K562 (cell line): Measurements from ENCODE around the gene CNDP1. TPM values are rescaled to one million over a fixed set of nuclear protein-coding genes. Genes with fewer than 3 reads are reported as not detected.

ENCODE experiments used
- ATAC-seq: fragments of 200-7000 bp; cut with Tn5 transposase; 3 replicates; pipeline ENCODE4 v1.9.1; 2020; ENCODE audit warnings: moderate library complexity
- BruUV-seq: library from RNA; stranded (reverse); fragments of 400-500 nt; replicated peaks from 2 replicates; lab custom pipeline; 2021; lab: Mats Ljungman, UMichigan
- CTCF ChIA-PET: fragments of 300-600 bp; formaldehyde crosslinking; extraction: SDS; loops from one replicate; lab custom pipeline; 2021; ENCODE audit warnings: low intra/inter-chr PET ratio; lab: Yijun Ruan, JAX
- POLR2A ChIA-PET: fragments of 300-600, 350-650 bp; sonication (Branson Sonifier 250); formaldehyde crosslinking; extraction: SDS; loops from one replicate; lab custom pipeline; 2021; ENCODE audit warnings: antibody characterized with exemption, inconsistent platforms; lab: Yijun Ruan, JAX
- DNase-seq, 4 experiments: peaks; one replicate each; pipeline versions ENCODE4 v3.0.0 to v3.0.0-alpha.2; 2011 to 2018; ENCODE audit warnings: low spot score in 3 of 4, mixed read lengths in 3 of 4; ENCODE audit errors: extremely low read depth in 1 of 4
- FAIRE-seq: peaks from 2 replicates; lab custom pipeline; 2011; peaks lifted over from hg19 to GRCh38; lab: Jason Lieb, UNC
- H2AFZ ChIP-seq: 2 replicates; pipeline ENCODE4 v1.6.0; 2011; ENCODE audit warnings: low read depth, low read length, control low read depth, inconsistent platforms
- H3K27ac ChIP-seq: fragments of 200-600 bp; 3 replicates; pipeline ENCODE4 v1.8.0; 2011; ENCODE audit warnings: low read depth, mild to moderate bottlenecking, control low read depth, inconsistent platforms, low read length, moderate library complexity, mixed read lengths; ENCODE audit errors: extremely low read depth
- H3K27me3 ChIP-seq, 2 experiments: fragments of 300-600 bp in 1 of 2; 2 replicates in 1 of 2; 3 replicates in 1 of 2; pipeline versions ENCODE4 v1.6.0 to v1.8.0; 2011; ENCODE audit warnings: inconsistent platforms in 2 of 2, low read length in 2 of 2, mild to moderate bottlenecking in 1 of 2, mixed read lengths in 1 of 2, moderate library complexity in 1 of 2; ENCODE audit not compliant: control insufficient read depth in 2 of 2, insufficient read depth in 2 of 2
- H3K36me3 ChIP-seq: fragments of 300-600 bp; 3 replicates; pipeline ENCODE4 v1.8.0; 2011; ENCODE audit warnings: mild to moderate bottlenecking, low read length, inconsistent platforms; ENCODE audit not compliant: control insufficient read depth, insufficient read depth
- H3K4me1 ChIP-seq, 2 experiments: fragments of 200-600 bp in 1 of 2; replicated peaks in 1 of 2; 2 replicates in 1 of 2; 3 replicates in 1 of 2; pipeline versions ENCODE4 v1.5.1 to v1.8.0; 2011; ENCODE audit warnings: inconsistent platforms in 2 of 2, low read length in 2 of 2, mild to moderate bottlenecking in 1 of 2, mixed read lengths in 1 of 2, moderate library complexity in 1 of 2; ENCODE audit not compliant: control insufficient read depth in 2 of 2, insufficient read depth in 2 of 2
- H3K4me2 ChIP-seq: 2 replicates; pipeline ENCODE4 v1.6.1; 2011; ENCODE audit warnings: low read length, control low read depth, inconsistent platforms, mixed read lengths; ENCODE audit not compliant: insufficient read depth
- H3K4me3 ChIP-seq: fragments of 200-600 bp; sonication (generic), shearing (Covaris generic); 2 replicates; pipeline ENCODE4 v1.5.1; 2016; ENCODE audit warnings: control low read depth, inconsistent platforms
- H3K79me2 ChIP-seq: fragments of 200-600 bp; 3 replicates; pipeline ENCODE4 v1.8.0; 2011; ENCODE audit warnings: low read length, inconsistent platforms; ENCODE audit not compliant: control insufficient read depth, insufficient read depth
- H3K9ac ChIP-seq, 2 experiments: 2 replicates each; pipeline versions ENCODE4 v1.6.0 to v1.6.1; 2011; ENCODE audit warnings: low read depth in 2 of 2, low read length in 2 of 2, control low read depth in 1 of 2, inconsistent platforms in 1 of 2, mild to moderate bottlenecking in 1 of 2, mixed read lengths in 1 of 2; ENCODE audit not compliant: insufficient read depth in 1 of 2
- H3K9me1 ChIP-seq: one replicate; pipeline ENCODE4 v1.6.0; 2011; ENCODE audit warnings: inconsistent platforms, mild to moderate bottlenecking, low read length, moderate library complexity; ENCODE audit not compliant: control insufficient read depth, insufficient read depth
- H3K9me3 ChIP-seq: replicated peaks from 2 replicates; pipeline ENCODE4 v1.5.1; 2011; ENCODE audit warnings: low read depth, low read length, inconsistent platforms; ENCODE audit not compliant: control insufficient read depth, insufficient read depth
- H4K20me1 ChIP-seq: replicated peaks from 2 replicates; pipeline ENCODE4 v1.6.1; 2011; ENCODE audit warnings: low read length, inconsistent platforms, mixed read lengths; ENCODE audit not compliant: control insufficient read depth, insufficient read depth
- NR2C1 ChIP-seq, 2 experiments: fragments of 450-650 bp; IDR thresholded peaks; 2 replicates each; pipeline ENCODE4 v1.6.1; 2017; ENCODE audit warnings: mild to moderate bottlenecking in 2 of 2, antibody characterized with exemption in 1 of 2, inconsistent platforms in 1 of 2, missing compliant biosample characterization in 1 of 2, missing genetic modification characterization in 1 of 2
- SNIP1 ChIP-seq: fragments of 450-650 bp; IDR thresholded peaks from 2 replicates; pipeline ENCODE4 v1.7.1; 2017; ENCODE audit warnings: low read depth, mild to moderate bottlenecking
- TEAD2 ChIP-seq: fragments of 450-650 bp; IDR thresholded peaks from 2 replicates; pipeline ENCODE4 v1.6.1; 2016; ENCODE audit warnings: missing genetic modification characterization, control low read depth, missing compliant biosample characterization
- ZNF589 ChIP-seq: fragments of 200-800 bp; sonication (Bioruptor generic); IDR thresholded peaks from 2 replicates; pipeline ENCODE4 v1.6.1; 2016; ENCODE audit warnings: low read depth, missing genetic modification characterization, missing compliant biosample characterization
- ZNF696 ChIP-seq: fragments of 250-450 bp; sonication (Bioruptor Pico); conservative IDR thresholded peaks from 2 replicates; pipeline ENCODE4 v1.4.0; 2020; ENCODE audit warnings: mild to moderate bottlenecking, moderate library complexity
- WGBS: fragments of 100-300 bp; shearing (Covaris generic); methylation state at CpG from one replicate; pipeline ENCODE4 v1.1.6; 2016; ENCODE audit warnings: low coverage, mixed read lengths; ENCODE audit not compliant: insufficient coverage; ENCODE audit errors: missing lambda C conversion rate; 5-methylcytosine and 5-hydroxymethylcytosine counted together
- in situ Hi-C: fragments of 300-500 bp; cut with MboI; formaldehyde crosslinking; loops from 4 replicates; pipeline ENCODE4 v1.15.0; 2018; ENCODE audit warnings: inconsistent platforms, mixed read lengths
- intact Hi-C: fragments of 100-400 bp; cut with micrococcal nuclease; formaldehyde crosslinking; loops from 2 replicates; pipeline ENCODE4 v1.14.2; 2022
- polyA plus RNA-seq, 8 experiments: library from polyadenylated mRNA; depleted of rRNA in 4 of 8; stranded (reverse) in 5 of 8; unstranded in 3 of 8; fragments of >200 nt; fragmentation: Nextera tagmentation in 2 of 8; fragmentation: Illumina TruSeq in 1 of 8; extraction: Ambion mirVana in 2 of 8; extraction: Trizol in 1 of 8; gene quantifications; 2 replicates each; pipeline versions ENCODE4 v1.2.1 to v1.2.3, GENCODE V29; 2011 to 2014; ENCODE audit warnings: inconsistent platforms in 1 of 8, missing spikeins in 1 of 8
- total RNA-seq, 7 experiments: library from RNA; depleted of rRNA in 6 of 7; stranded (reverse); fragments of >200 nt in 6 of 7; fragmentation: Illumina TruSeq in 2 of 7; extraction: Trizol in 2 of 7; gene quantifications; 2 replicates each; pipeline versions ENCODE4 v1.2.1 to v1.2.3, GENCODE V29; 2011 to 2021; ENCODE audit warnings: low replicate concordance in 1 of 7
- TF ChIP-seq, protein P1 (sequence below): sonication (generic); formaldehyde crosslinking; IDR thresholded peaks from 2 replicates; pipeline ENCODE4 v1.8.1; 2023; ENCODE audit warnings: mild to moderate bottlenecking, missing genetic modification reagents, moderate library complexity

CNDP1 gene
- total and polyA plus RNA-seq, 9 of the 15 experiments (the other 6 are each of a cell fraction or from before 2014, with no cell fraction given): not detected

DNA sequence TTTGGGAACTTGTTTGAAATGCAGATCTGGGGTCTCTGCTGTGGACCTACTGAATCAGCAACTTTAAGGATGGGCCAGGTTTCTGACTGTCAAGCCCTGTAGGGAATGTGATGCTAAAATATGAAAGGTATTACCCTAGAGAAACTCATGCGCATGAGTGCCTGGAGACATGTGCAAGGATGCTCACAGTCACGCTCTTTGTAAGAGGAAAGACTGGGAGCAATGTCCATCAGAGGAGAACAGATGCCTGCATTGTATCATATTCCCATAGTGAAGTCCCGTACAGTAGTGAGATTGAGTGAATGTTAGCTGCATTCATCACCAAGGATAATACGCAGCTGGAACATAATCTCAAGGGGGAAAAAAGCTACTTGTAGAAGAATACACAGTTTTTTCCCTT lies 77.5 kb downstream of the CNDP1 start:
- Histone ChIP-seq H3K4me1 (no peaks in the 10 kb centered on the region), H3K27me3 (no peaks in the 10 kb centered on the region), H3K9me3 (no peaks in the 10 kb centered on the region), H3K9me1 (no peaks in the 10 kb centered on the region), H3K79me2 (no peaks in the 10 kb centered on the region), H3K36me3 (no peaks in the 10 kb centered on the region), H3K4me2 (no peak overlapping the region), H3K27ac (no peak overlapping the region), H3K4me3 (no peak overlapping the region)
- intact Hi-C loops (no loop called here), in situ Hi-C loops (no loop called here)
- ATAC-seq (no peak), FAIRE-seq (no peak)
- 56% methylated on average over 4 of the region's 4 CpGs for WGBS
- BruUV-seq: no TSS peak
- CTCF ChIA-PET: no interaction called here
- TF ChIP-seq ZNF589 (CRISPR knock-in tag): no peak
- no peak for TF ChIP-seq TEAD2 (tag)
- TF ChIP-seq NR2C1 (IDR thresholded peaks at IDR 0.05): no peak
- no peak for TF ChIP-seq NR2C1 (tag; IDR thresholded peaks at IDR 0.05)
- TF ChIP-seq, protein P1, sequence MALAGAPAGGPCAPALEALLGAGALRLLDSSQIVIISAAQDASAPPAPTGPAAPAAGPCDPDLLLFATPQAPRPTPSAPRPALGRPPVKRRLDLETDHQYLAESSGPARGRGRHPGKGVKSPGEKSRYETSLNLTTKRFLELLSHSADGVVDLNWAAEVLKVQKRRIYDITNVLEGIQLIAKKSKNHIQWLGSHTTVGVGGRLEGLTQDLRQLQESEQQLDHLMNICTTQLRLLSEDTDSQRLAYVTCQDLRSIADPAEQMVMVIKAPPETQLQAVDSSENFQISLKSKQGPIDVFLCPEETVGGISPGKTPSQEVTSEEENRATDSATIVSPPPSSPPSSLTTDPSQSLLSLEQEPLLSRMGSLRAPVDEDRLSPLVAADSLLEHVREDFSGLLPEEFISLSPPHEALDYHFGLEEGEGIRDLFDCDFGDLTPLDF (CRISPR knock-in tag): no peak
- TF ChIP-seq, all 486 proteins: peak for 0
- Histone ChIP-seq H2AFZ (no peak overlapping the region), H3K9ac (no peak overlapping the region), H4K20me1 (no peaks in the 10 kb centered on the region)
- no peak for DNase-seq
- POLR2A ChIA-PET: no interaction called here

DNA sequence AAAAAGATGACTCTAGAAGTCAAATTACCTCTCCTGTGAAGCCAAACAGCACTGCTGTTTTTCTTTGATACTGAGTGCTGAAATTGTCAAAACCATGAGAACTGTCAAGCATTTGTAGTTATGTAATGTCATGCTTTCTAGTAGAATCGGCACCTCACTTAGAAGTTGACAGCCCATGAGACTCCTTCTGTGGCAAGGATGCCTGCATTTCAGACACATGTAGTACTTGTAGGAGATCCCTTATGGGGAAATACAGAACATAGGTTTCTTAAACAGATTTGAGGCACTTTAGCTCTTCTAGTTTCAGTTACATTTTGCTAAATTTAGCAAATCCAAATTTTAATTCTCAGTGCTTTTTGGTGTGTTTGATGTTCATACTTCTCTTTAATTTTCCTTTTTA lies 79.1 kb downstream of the CNDP1 start:
- no peaks in the 10 kb centered on the region for H3K4me1 ChIP-seq
- CTCF ChIA-PET: no interaction called here
- no peaks in the 10 kb centered on the region for H3K9me3 ChIP-seq
- no peak for TF ChIP-seq SNIP1
- no peak for TF ChIP-seq ZNF696
- no peak overlapping the region for H3K9ac ChIP-seq
- no peaks in the 10 kb centered on the region for H3K27me3 ChIP-seq
- in situ Hi-C loops: no loop called here
- intact Hi-C loops: no loop called here
- H3K9me1 ChIP-seq: peaks cover 2% of the 10 kb centered on the region
- no peak for ATAC-seq
- no peak overlapping the region for H3K4me2 ChIP-seq
- H3K27ac ChIP-seq: no peak overlapping the region
- no peak for FAIRE-seq
- H3K79me2 ChIP-seq: no peaks in the 10 kb centered on the region; the same call in 2 of the 3 replicates
- H4K20me1 ChIP-seq: no peaks in the 10 kb centered on the region
- DNase-seq: no peak
- WGBS: 73% methylated on average over 1 of the region's 1 CpG
- no peak overlapping the region for H3K4me3 ChIP-seq
- H3K36me3 ChIP-seq: no peaks in the 10 kb centered on the region
- no TSS peak for BruUV-seq
- no peak overlapping the region for H2AFZ ChIP-seq
- POLR2A ChIA-PET: no interaction called here
